IMR-90 (cell line): ENCODE data around the gene MAGI3.

Source experiments
- CTCF ChIP-seq: conservative IDR thresholded peaks from 2 replicates; pipeline ENCODE4 v1.5.1; 2012; ENCODE audit warnings: mild to moderate bottlenecking, low read depth, low read length, improper control_type of control experiment
- ELK1 ChIP-seq: fragments of 150-350 bp; IDR thresholded peaks from 2 replicates; pipeline ENCODE4 v1.6.1; 2016; ENCODE audit warnings: low read depth, mild to moderate bottlenecking, low read length, moderate library complexity, borderline replicate concordance
- MAFK ChIP-seq: IDR thresholded peaks from 2 replicates; pipeline ENCODE4 v1.6.1; 2012; ENCODE audit warnings: low read depth, low read length, improper control_type of control experiment
- POLR2A ChIP-seq: IDR thresholded peaks from 2 replicates; pipeline ENCODE4 v1.6.1; 2012; ENCODE audit warnings: mild to moderate bottlenecking, low read depth, low read length
- RAD21 ChIP-seq: IDR thresholded peaks from 2 replicates; pipeline ENCODE4 v1.6.1; 2012; ENCODE audit warnings: low read length, improper control_type of control experiment

- TF ChIP-seq CTCF (no peak), POLR2A (no peak), RAD21 (no peak), ELK1 (no peak), MAFK (no peak)
Measured at GRCh38 chr1:113582084-113582483, 191.8 kb downstream of the MAGI3 start.
